Nucleus accumbens (tissue), 56 donors: ENCODE data around the gene JMJD8.

Experiments used
- DNase-seq, 56 donors: peaks; one replicate each; lab custom pipeline; 2025; lab: John Stamatoyannopoulos, UW

Gene JMJD8

GRCh38 chr16:723695-724094 lies 39.6 kb upstream of the JMJD8 start:
- DNase-seq: no peak

- DNase-seq: no peak
These were observed 38.9 kb upstream of the JMJD8 start for GRCh38 chr16:722835-723633.

- DNase-seq: no peak
These were observed 37.8 kb upstream of the JMJD8 start for GRCh38 chr16:721765-722540.

GRCh38 chr16:720990-721764 lies 37.0 kb upstream of the JMJD8 start, which contains the start of gene ANTKMT:
TSS of gene ANTKMT (plus strand) at chr16:721146. CDS start at chr16:721275, 129 bp downstream.
- peak in 52 of 56 donors; percentile 28 to 85 (median 72) for DNase-seq

- DNase-seq: peak in 47 of 56 donors; percentile 34 to 85 (median 64)
These were observed 36.4 kb upstream of the JMJD8 start for GRCh38 chr16:720447-720989.

GRCh38 chr16:719815-720446 lies 35.8 kb upstream of the JMJD8 start:
- peak in 11 of 56 donors; percentile 37 to 73 (median 53) for DNase-seq

GRCh38 chr16:718922-719321 lies 34.8 kb upstream of the JMJD8 start:
- no peak for DNase-seq

GRCh38 chr16:718389-718788 lies 34.3 kb upstream of the JMJD8 start:
- no peak for DNase-seq

- peak in 21 of 56 donors; percentile 10 to 57 (median 34) for DNase-seq
These were observed 33.5 kb upstream of the JMJD8 start for GRCh38 chr16:717450-718245.

GRCh38 chr16:716768-717325 lies 32.7 kb upstream of the JMJD8 start:
- peak in 1 of 56 donors; percentile 44 for DNase-seq

- peak in 55 of 56 donors; percentile 25 to 95 (median 85) for DNase-seq
These were observed 32.0 kb upstream of the JMJD8 start for GRCh38 chr16:716200-716568.

GRCh38 chr16:715477-716199 lies 31.5 kb upstream of the JMJD8 start:
- DNase-seq: peak in 8 of 56 donors; percentile 36 to 61 (median 50)

- DNase-seq: peak in 54 of 56 donors; percentile 47 to 94 (median 81)
These were observed 30.7 kb upstream of the JMJD8 start, which contains the start of gene METRN for GRCh38 chr16:714558-715476. TSS of gene METRN (plus strand) at chr16:715118. CDS start at chr16:715290, 172 bp downstream.

GRCh38 chr16:714079-714478 lies 29.9 kb upstream of the JMJD8 start:
- no peak for DNase-seq

- DNase-seq: peak in 1 of 56 donors; percentile 18
These were observed 28.7 kb upstream of the JMJD8 start for GRCh38 chr16:712740-713250.

GRCh38 chr16:711548-712320 lies 27.6 kb upstream of the JMJD8 start:
- peak in 48 of 56 donors; percentile 25 to 82 (median 56) for DNase-seq
